Activated CD8-positive, alpha-beta T cell treated with anti-CD3 and anti-CD28 coated beads for 36 hours (primary cell): ENCODE measurements around the gene ENTREP1. TPM values are rescaled to one million over a fixed set of nuclear protein-coding genes. Genes with fewer than 3 reads are reported as not detected.

Experiments used
- ATAC-seq: fragments of 200-7000 bp; cut with Tn5 transposase; one replicate; pipeline ENCODE4 v1.10.0; 2021; ENCODE audit warnings: mild to moderate bottlenecking, moderate library complexity
- CTCF ChIA-PET: fragments of 350-600 bp; sonication (Branson Sonifier 250); formaldehyde crosslinking; loops from one replicate; lab custom pipeline; 2021; ENCODE audit warnings: antibody characterized with exemption; lab: Charles Lee
- POLR2A ChIA-PET: fragments of 350-600 bp; sonication (Branson Sonifier 250); formaldehyde crosslinking; loops from one replicate; lab custom pipeline; 2021; ENCODE audit warnings: antibody characterized with exemption; lab: Charles Lee
- DNase-seq: peaks from one replicate; pipeline ENCODE4 v3.0.0-alpha.2; 2020
- H3K27ac Mint-ChIP-seq: one replicate; pipeline ENCODE4 v1.8.0; 2021; ENCODE audit warnings: mild to moderate bottlenecking, mixed read lengths
- H3K27me3 Mint-ChIP-seq: one replicate; pipeline ENCODE4 v1.8.0; 2021; ENCODE audit warnings: mixed read lengths
- H3K36me3 Mint-ChIP-seq: one replicate; pipeline ENCODE4 v1.8.0; 2021; ENCODE audit warnings: low read depth, mixed read lengths
- H3K4me1 Mint-ChIP-seq: one replicate; pipeline ENCODE4 v1.8.0; 2021; ENCODE audit warnings: low read depth, mixed read lengths
- H3K4me3 Mint-ChIP-seq: one replicate; pipeline ENCODE4 v1.8.0; 2021; ENCODE audit warnings: mild to moderate bottlenecking, moderate library complexity, mixed read lengths
- H3K9me3 Mint-ChIP-seq: one replicate; pipeline ENCODE4 v1.8.0; 2021; ENCODE audit warnings: mixed read lengths
- intact Hi-C: fragments of 100-400 bp; cut with micrococcal nuclease; formaldehyde crosslinking; loops from one replicate; pipeline ENCODE4 v1.10.0; 2022
- total RNA-seq, 2 experiments: library from RNA; stranded (reverse); gene quantifications; one replicate each; pipeline ENCODE4 v1.2.3, GENCODE V29; 2021
- TF ChIP-seq, protein P1 (sequence below): fragments of 200-600 bp; IDR thresholded peaks from one replicate; pipeline ENCODE4 v1.8.0; 2022; ENCODE audit warnings: antibody characterized with exemption, mild to moderate bottlenecking

ENTREP1 gene
- total RNA-seq, 2 experiments from 2014 or later, result not detected

DNA sequence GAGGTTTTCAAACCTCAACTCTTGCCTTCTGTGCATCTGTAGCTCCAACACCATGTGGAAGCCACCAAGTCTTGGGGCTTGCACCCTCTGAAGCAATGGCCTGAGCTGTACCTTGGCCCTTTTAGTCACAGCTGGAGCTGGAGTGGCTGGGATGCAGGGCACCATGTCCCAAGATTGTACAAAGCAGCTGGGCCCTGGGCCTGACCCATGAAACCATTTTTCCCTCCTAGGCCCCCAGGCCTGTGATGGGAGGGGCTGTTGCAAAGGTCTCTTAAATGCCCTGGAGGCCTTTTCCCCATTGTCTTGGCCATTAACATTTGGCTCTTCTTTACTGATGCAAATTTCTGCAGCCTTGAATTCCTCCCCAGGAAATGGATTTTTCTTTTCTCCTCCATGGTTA lies 11.8 kb upstream of the ENTREP1 start:
- H3K36me3 Mint-ChIP-seq, result peaks cover 2% of the 10 kb centered on the region
- H3K4me1 Mint-ChIP-seq, result no peaks in the 10 kb centered on the region
- H3K27me3 Mint-ChIP-seq, result peaks cover 11% of the 10 kb centered on the region
- no peak overlapping the region for H3K4me3 Mint-ChIP-seq
- intact Hi-C loops, result no loop called here
- H3K9me3 Mint-ChIP-seq, result peaks cover 14% of the 10 kb centered on the region
- no peak overlapping the region for H3K27ac Mint-ChIP-seq
- DNase-seq, result no peak
- TF ChIP-seq, protein P1, sequence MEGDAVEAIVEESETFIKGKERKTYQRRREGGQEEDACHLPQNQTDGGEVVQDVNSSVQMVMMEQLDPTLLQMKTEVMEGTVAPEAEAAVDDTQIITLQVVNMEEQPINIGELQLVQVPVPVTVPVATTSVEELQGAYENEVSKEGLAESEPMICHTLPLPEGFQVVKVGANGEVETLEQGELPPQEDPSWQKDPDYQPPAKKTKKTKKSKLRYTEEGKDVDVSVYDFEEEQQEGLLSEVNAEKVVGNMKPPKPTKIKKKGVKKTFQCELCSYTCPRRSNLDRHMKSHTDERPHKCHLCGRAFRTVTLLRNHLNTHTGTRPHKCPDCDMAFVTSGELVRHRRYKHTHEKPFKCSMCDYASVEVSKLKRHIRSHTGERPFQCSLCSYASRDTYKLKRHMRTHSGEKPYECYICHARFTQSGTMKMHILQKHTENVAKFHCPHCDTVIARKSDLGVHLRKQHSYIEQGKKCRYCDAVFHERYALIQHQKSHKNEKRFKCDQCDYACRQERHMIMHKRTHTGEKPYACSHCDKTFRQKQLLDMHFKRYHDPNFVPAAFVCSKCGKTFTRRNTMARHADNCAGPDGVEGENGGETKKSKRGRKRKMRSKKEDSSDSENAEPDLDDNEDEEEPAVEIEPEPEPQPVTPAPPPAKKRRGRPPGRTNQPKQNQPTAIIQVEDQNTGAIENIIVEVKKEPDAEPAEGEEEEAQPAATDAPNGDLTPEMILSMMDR, result no peak
- ATAC-seq, result no peak
- POLR2A ChIA-PET, result no interaction called here
- CTCF ChIA-PET, result no interaction called here

DNA sequence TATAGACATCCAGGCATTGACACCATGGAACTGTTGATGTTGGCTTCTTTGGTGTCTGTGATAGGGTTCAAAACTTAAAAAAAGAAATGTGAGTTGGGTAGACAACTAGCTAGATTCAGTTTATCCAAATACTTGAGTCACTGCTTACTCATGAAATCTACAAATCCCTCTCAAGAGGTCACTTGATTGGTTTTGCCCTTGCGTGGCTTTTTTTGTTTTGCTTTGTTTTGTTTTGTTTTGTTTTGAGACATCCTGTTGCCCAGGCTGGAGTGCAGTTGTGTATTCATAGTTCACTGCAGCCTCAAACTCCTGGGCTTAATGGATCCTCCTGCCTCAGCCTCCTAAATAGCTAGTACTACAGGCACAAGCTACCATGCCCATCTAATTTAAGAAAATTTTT lies 10.5 kb upstream of the ENTREP1 start:
- H3K9me3 Mint-ChIP-seq, result peaks cover 14% of the 10 kb centered on the region
- intact Hi-C loops, result no loop called here
- no peaks in the 10 kb centered on the region for H3K4me1 Mint-ChIP-seq
- no peak overlapping the region for H3K27ac Mint-ChIP-seq
- DNase-seq (no peak), ATAC-seq (no peak)
- H3K36me3 Mint-ChIP-seq, result peaks cover 2% of the 10 kb centered on the region
- ChIA-PET CTCF (no interaction called here), POLR2A (interaction anchor here (0.6 kb wide), 2 partner anchors 12 to 68 kb away, joined by 4 to 5 read pairs; no protein-coding TSS in a partner anchor)
- H3K27me3 Mint-ChIP-seq, result peaks cover 16% of the 10 kb centered on the region
- TF ChIP-seq, protein P1, result no peak
- no peak overlapping the region for H3K4me3 Mint-ChIP-seq

GRCh38 chr9:69317081-69317480 lies 7.9 kb upstream of the ENTREP1 start:
- H3K27ac Mint-ChIP-seq, result no peak overlapping the region
- intact Hi-C loops, result no loop called here
- TF ChIP-seq, protein P1, result no peak
- no peak overlapping the region for H3K4me3 Mint-ChIP-seq
- H3K9me3 Mint-ChIP-seq, result peaks cover 11% of the 10 kb centered on the region
- ATAC-seq (no peak), DNase-seq (no peak)
- H3K27me3 Mint-ChIP-seq, result peaks cover 14% of the 10 kb centered on the region
- H3K4me1 Mint-ChIP-seq, result no peaks in the 10 kb centered on the region
- POLR2A ChIA-PET, result no interaction called here
- H3K36me3 Mint-ChIP-seq, result peaks cover under 1% of the 10 kb centered on the region
- CTCF ChIA-PET, result no interaction called here

GRCh38 chr9:69317894-69318293 lies 7.1 kb upstream of the ENTREP1 start:
- Mint-ChIP-seq H3K27ac (no peak overlapping the region), H3K4me1 (no peaks in the 10 kb centered on the region), H3K36me3 (no peaks in the 10 kb centered on the region), H3K4me3 (no peak overlapping the region), H3K27me3 (peaks cover 15% of the 10 kb centered on the region), H3K9me3 (peaks cover 8% of the 10 kb centered on the region)
- peak; percentile 45 for DNase-seq
- ChIA-PET POLR2A (interaction anchor here (1.6 kb wide), 1 partner anchor 12 kb away, joined by 3 read pairs; no protein-coding TSS in a partner anchor), CTCF (no interaction called here)
- ATAC-seq, result peak; percentile 96
- TF ChIP-seq, protein P1, result no peak
- intact Hi-C loops, result no loop called here

DNA sequence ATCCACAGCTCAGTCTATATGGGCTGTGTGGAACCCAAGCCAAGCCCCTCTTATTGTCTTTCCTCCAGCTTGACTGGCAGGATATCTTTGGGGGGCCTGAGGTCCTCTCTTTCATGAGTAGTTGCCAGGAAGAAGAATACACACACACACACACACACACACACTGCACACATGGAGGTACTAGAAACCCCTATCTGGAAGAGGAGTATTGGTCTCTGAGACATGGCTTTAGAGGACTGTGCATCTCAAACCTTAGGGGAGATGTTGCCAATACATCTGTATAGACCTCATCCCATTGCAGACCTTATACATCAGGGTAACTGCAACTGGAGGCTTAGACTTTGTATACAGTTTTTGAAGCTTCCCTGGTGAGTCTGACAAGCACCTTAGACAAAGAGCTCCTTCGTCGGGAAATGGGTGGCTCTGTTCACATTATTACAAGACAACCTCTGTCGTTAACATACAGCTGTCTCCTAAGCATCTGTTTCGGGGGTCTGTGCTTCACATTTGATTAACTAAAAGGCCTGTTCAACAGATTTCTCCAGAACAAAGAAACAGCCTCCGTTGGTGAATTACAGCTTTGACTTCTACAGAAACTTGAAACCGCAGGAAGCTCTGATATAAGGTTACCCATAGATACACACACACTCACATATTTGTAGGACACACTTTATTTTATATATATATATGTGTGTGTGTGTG lies 5.5 kb upstream of the ENTREP1 start:
- Mint-ChIP-seq H3K36me3 (no peaks in the 10 kb centered on the region), H3K9me3 (no peaks in the 10 kb centered on the region), H3K4me1 (no peaks in the 10 kb centered on the region), H3K27ac (no peak overlapping the region), H3K4me3 (no peak overlapping the region), H3K27me3 (peaks cover 27% of the 10 kb centered on the region)
- CTCF ChIA-PET, result no interaction called here
- no peak for DNase-seq
- intact Hi-C loops, result no loop called here
- POLR2A ChIA-PET, result no interaction called here
- ATAC-seq, result no peak
- TF ChIP-seq, protein P1, result no peak
